22Rv1 (cell line): ENCODE results near the gene LSM7.

Experiments used
- H3K27ac ChIP-seq: fragments of 450-650 bp; 2 replicates; pipeline ENCODE4 v1.5.1; 2017
- ZFX ChIP-seq: fragments of 450-650 bp; IDR thresholded peaks from 2 replicates; pipeline ENCODE4 v1.6.1; 2017; ENCODE audit warnings: antibody characterized with exemption, borderline replicate concordance
- TF ChIP-seq, protein P1 (sequence below): fragments of 450-650 bp; IDR thresholded peaks from 2 replicates; pipeline ENCODE4 v1.5.1; 2017; ENCODE audit warnings: mild to moderate bottlenecking

LSM7 gene

DNA sequence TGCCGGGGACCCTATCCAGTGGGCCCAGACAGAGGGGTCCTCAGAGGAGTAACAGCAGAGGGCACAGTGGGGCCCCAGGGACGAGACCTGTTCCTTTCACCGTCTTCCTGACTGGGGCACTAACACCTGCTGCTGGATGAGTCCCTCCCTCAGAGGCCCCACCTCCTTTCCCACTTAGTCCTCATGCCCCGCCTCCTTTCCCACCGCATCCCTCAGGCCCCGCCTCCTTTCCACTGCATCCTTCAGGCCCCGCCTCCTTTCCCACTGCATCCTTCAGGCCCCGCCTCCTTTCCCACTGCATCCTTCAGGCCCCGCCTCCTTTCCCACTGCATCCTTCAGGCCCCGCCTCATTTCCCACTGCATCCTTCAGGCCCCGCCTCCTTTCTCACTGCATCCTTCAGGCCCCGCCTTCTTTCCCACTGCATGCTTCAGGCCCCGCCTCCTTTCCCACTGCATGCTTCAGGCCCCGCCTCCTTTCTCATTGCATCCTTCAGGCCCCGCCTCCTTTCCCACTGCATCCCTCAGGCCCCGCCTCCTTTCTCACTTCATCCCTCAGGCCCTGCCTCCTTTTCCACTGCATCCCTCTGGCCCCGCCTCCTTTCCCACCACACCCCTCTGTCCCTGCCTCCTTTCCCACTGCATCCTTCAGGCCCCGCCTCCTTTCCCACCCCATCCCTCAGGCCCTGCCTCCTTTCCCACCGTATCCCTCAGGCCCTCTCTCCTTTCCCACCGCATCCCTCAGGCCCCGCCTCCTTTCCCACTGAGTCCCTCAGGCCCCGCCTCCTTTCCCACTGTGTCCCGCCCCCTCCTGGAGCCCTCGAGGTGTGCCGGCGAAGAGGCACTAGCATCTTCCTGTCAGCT lies 6.8 kb upstream of the LSM7 start:
- TF ChIP-seq, protein P1, sequence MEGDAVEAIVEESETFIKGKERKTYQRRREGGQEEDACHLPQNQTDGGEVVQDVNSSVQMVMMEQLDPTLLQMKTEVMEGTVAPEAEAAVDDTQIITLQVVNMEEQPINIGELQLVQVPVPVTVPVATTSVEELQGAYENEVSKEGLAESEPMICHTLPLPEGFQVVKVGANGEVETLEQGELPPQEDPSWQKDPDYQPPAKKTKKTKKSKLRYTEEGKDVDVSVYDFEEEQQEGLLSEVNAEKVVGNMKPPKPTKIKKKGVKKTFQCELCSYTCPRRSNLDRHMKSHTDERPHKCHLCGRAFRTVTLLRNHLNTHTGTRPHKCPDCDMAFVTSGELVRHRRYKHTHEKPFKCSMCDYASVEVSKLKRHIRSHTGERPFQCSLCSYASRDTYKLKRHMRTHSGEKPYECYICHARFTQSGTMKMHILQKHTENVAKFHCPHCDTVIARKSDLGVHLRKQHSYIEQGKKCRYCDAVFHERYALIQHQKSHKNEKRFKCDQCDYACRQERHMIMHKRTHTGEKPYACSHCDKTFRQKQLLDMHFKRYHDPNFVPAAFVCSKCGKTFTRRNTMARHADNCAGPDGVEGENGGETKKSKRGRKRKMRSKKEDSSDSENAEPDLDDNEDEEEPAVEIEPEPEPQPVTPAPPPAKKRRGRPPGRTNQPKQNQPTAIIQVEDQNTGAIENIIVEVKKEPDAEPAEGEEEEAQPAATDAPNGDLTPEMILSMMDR = no peak
- TF ChIP-seq ZFX = no peak
- H3K27ac ChIP-seq = no peak overlapping the region

- no peak for TF ChIP-seq ZFX
- TF ChIP-seq, protein P1 = no peak
- no peak overlapping the region for H3K27ac ChIP-seq
Observed at GRCh38 chr19:2334426-2334825, 6.0 kb upstream of the LSM7 start.

- no peak overlapping the region for H3K27ac ChIP-seq
- TF ChIP-seq ZFX = no peak
- TF ChIP-seq, protein P1 = no peak
Observed at GRCh38 chr19:2333807-2334211, 5.4 kb upstream of the LSM7 start.

DNA sequence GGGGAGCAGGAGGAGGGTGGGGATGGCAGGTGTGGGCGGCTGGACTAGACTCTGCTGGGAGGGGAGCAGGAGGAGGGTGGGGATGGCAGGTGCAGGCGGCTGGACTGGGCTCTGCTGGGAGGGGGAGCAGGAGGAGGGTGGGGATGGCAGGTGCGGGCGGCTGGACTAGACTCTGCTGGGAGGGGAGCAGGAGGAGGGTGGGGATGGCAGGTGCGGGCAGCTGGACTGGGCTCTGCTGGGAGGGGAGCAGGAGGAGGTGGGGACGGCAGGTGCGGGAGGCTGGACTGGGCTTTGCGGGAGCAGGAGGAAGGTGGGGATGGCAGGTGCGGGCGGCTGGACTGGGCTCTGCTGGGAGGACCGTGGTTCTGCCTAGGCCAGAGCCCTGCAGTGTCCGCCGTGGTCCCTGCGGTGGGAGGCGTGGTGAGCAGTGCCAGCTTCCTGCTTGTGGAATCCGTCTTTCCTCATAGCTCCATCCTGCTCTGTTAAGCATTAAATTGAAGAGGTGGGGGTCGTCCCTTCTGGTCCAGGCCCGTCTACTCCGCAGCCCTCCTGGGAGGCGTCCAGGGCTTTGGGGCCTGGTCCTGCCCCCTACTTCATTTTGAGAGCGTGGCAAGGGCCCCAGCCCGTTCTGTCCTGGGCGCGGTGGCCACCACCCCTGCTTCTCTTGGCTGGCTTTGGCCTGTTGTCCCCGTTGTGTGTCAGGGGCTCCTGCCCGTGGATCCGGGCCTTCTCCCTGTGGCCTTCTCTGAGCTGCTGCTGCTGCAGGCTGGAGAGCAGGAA lies 4.8 kb upstream of the LSM7 start:
- H3K27ac ChIP-seq = no peak overlapping the region
- no peak for TF ChIP-seq ZFX
- TF ChIP-seq, protein P1 = no peak

- no peak for TF ChIP-seq ZFX
- TF ChIP-seq, protein P1 = no peak
- no peak overlapping the region for H3K27ac ChIP-seq
Observed at GRCh38 chr19:2332341-2333026, 4.1 kb upstream of the LSM7 start.

DNA sequence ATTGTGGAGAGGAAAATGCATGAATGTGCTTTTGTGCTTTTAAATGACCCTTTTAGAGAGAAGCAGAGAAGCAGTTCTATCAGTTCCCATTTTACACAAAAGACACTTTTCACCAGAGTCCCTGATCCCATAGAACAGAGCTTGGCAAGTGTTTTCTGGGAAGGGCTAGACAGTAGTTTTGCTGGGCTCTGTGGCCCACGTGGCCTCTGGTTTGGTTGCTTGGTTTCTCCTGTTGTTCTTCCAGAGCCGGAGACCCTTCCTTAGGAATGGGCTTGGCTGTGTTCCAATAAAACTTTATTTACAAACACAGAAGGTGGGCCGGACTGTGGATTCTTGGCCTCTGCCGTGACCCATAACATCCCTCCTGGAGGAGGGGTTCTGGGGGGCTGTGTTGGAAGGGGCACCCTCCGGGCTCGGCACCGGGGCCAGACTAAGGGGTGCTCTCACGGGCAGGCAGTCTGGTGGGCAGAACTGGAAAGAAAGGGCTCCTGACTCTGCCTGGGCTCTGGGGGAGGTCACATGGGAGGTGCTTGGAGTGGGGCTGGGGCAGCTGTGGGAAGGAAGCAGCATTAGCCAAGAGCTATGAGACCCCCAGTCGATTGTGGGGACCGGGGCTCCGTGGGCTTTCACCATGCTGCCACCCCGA lies 3.3 kb upstream of the LSM7 start:
- TF ChIP-seq, protein P1 = no peak
- TF ChIP-seq ZFX = no peak
- H3K27ac ChIP-seq = peak overlapping the region; percentile 90
